NB4 (cell line): Measurements from ENCODE around the gene AMOTL2.

ENCODE experiments used
- MYC ChIP-seq: IDR thresholded peaks from 2 replicates; pipeline ENCODE4 v1.6.1; 2011; ENCODE audit warnings: low read depth, low read length
- POLR2A ChIP-seq: IDR thresholded peaks from 2 replicates; pipeline ENCODE4 v1.6.1; 2011; ENCODE audit warnings: mild to moderate bottlenecking; ENCODE audit not compliant: insufficient read length; ENCODE audit errors: extremely low read depth
- TF ChIP-seq, protein P1 (sequence below): IDR thresholded peaks from one replicate; pipeline ENCODE4 v1.5.1; 2012; ENCODE audit warnings: low read depth, low read length
- TF ChIP-seq, protein P2 (sequence below): IDR thresholded peaks from 2 replicates; pipeline ENCODE4 v1.6.1; 2011; ENCODE audit warnings: low read depth, low read length

DNA sequence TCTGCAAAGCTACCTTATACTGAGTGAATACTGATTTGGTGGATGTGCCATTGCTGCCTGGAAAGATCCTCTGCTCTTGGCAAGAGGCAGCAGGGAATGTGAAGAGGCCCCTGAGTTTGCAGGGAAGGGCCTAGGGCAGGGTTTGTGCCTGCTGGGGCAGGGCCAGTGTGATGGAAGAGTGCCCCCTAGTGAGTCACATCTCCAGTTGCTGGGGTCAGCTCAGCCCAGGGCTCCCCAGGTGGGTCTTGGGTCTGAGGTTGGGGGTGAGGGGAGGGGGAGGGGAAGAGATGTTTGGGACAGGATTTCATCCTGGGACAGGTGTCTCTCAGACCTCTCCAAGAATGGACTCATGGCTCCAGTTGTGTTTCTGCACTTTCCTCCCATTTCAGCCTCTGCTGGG is 4.1 kb upstream of the AMOTL2 start:
- TF ChIP-seq POLR2A (no peak), MYC (no peak)
- TF ChIP-seq, protein P1, sequence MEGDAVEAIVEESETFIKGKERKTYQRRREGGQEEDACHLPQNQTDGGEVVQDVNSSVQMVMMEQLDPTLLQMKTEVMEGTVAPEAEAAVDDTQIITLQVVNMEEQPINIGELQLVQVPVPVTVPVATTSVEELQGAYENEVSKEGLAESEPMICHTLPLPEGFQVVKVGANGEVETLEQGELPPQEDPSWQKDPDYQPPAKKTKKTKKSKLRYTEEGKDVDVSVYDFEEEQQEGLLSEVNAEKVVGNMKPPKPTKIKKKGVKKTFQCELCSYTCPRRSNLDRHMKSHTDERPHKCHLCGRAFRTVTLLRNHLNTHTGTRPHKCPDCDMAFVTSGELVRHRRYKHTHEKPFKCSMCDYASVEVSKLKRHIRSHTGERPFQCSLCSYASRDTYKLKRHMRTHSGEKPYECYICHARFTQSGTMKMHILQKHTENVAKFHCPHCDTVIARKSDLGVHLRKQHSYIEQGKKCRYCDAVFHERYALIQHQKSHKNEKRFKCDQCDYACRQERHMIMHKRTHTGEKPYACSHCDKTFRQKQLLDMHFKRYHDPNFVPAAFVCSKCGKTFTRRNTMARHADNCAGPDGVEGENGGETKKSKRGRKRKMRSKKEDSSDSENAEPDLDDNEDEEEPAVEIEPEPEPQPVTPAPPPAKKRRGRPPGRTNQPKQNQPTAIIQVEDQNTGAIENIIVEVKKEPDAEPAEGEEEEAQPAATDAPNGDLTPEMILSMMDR, result peak; percentile 53
- TF ChIP-seq, protein P2, sequence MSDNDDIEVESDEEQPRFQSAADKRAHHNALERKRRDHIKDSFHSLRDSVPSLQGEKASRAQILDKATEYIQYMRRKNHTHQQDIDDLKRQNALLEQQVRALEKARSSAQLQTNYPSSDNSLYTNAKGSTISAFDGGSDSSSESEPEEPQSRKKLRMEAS, result no peak
